Parathyroid adenoma (tissue), 2 donors: Measurements from ENCODE around the gene POLR3GL.

Experiments used
- H2AFZ ChIP-seq: fragments of 300-600 bp; sonication (generic); one replicate; pipeline ENCODE4 v1.7.0; 2017; ENCODE audit warnings: antibody characterized with exemption, mild to moderate bottlenecking
- H3K27ac ChIP-seq: fragments of 300-600 bp; sonication (generic); one replicate; pipeline ENCODE4 v1.7.0; 2017
- H3K27me3 ChIP-seq: fragments of 300-600 bp; sonication (generic); one replicate; pipeline ENCODE4 v1.7.0; 2017; ENCODE audit warnings: low read length; ENCODE audit not compliant: control insufficient read depth, insufficient read depth
- H3K36me3 ChIP-seq: fragments of 300-600 bp; sonication (generic); one replicate; pipeline ENCODE4 v1.7.0; 2017; ENCODE audit warnings: low read length; ENCODE audit not compliant: control insufficient read depth, insufficient read depth
- H3K4me1 ChIP-seq: fragments of 300-600 bp; sonication (generic); one replicate; pipeline ENCODE4 v1.7.0; 2017; ENCODE audit warnings: control low read depth
- H3K4me2 ChIP-seq: fragments of 300-600 bp; sonication (generic); one replicate; pipeline ENCODE4 v1.7.0; 2017; ENCODE audit warnings: low read length
- H3K4me3 ChIP-seq: fragments of 300-600 bp; sonication (generic); one replicate; pipeline ENCODE4 v1.7.0; 2017; ENCODE audit warnings: low read depth, low read length
- H3K79me2 ChIP-seq: fragments of 300-600 bp; sonication (generic); one replicate; pipeline ENCODE4 v1.7.0; 2017; ENCODE audit warnings: control low read depth
- H3K9ac ChIP-seq: fragments of 300-600 bp; sonication (generic); one replicate; pipeline ENCODE4 v1.7.0; 2017; ENCODE audit warnings: mild to moderate bottlenecking
- H3K9me3 ChIP-seq: fragments of 300-600 bp; sonication (generic); one replicate; pipeline ENCODE4 v1.7.0; 2017; ENCODE audit warnings: low read length; ENCODE audit not compliant: control insufficient read depth
- CTCF ChIP-seq: fragments of 300-600 bp; sonication (generic); IDR thresholded peaks from one replicate; pipeline ENCODE4 v1.7.0; 2017; ENCODE audit warnings: antibody characterized with exemption, mild to moderate bottlenecking
- donor health status: primary hyperparathyroidism.

POLR3GL gene

GRCh38 chr1:145988773-145989172, 24.3 kb downstream of the POLR3GL start:
- Histone ChIP-seq H3K9ac (no peak overlapping the region), H3K27ac (peak overlapping the region; percentile 100), H3K4me2 (no peak overlapping the region), H3K4me1 (peaks cover 31% of the 10 kb centered on the region), H3K4me3 (no peak overlapping the region), H3K36me3 (peaks cover 20% of the 10 kb centered on the region), H2AFZ (no peak overlapping the region), H3K79me2 (peaks cover 3% of the 10 kb centered on the region), H3K9me3 (no peaks in the 10 kb centered on the region), H3K27me3 (no peaks in the 10 kb centered on the region)
- no peak for TF ChIP-seq CTCF

- H3K27ac ChIP-seq = peak overlapping the region; percentile 100
- H3K36me3 ChIP-seq = peaks cover 35% of the 10 kb centered on the region
- peaks cover 18% of the 10 kb centered on the region for H3K4me1 ChIP-seq
- no peak overlapping the region for H2AFZ ChIP-seq
- no peak for TF ChIP-seq CTCF
- no peak overlapping the region for H3K9ac ChIP-seq
- peaks cover 5% of the 10 kb centered on the region for H3K9me3 ChIP-seq
- no peaks in the 10 kb centered on the region for H3K27me3 ChIP-seq
- H3K4me3 ChIP-seq = peak overlapping the region; percentile 100
- H3K4me2 ChIP-seq = peak overlapping the region; percentile 72
- peaks cover 19% of the 10 kb centered on the region for H3K79me2 ChIP-seq
Observed at GRCh38 chr1:145990249-145990855, 25.9 kb downstream of the POLR3GL start.

GRCh38 chr1:145991735-145992412, 27.4 kb downstream of the POLR3GL start:
- Histone ChIP-seq H3K27ac (peak overlapping the region; percentile 100), H3K9ac (peak overlapping the region; percentile 99), H3K79me2 (peaks cover 28% of the 10 kb centered on the region), H2AFZ (no peak overlapping the region), H3K36me3 (peaks cover 45% of the 10 kb centered on the region), H3K4me1 (peaks cover 9% of the 10 kb centered on the region), H3K27me3 (no peaks in the 10 kb centered on the region), H3K4me2 (peak overlapping the region; percentile 72), H3K9me3 (peaks cover 9% of the 10 kb centered on the region), H3K4me3 (peak overlapping the region; percentile 100)
- no peak for TF ChIP-seq CTCF

- Histone ChIP-seq H3K79me2 (peaks cover 34% of the 10 kb centered on the region), H3K27ac (peak overlapping the region; percentile 100), H2AFZ (no peak overlapping the region), H3K27me3 (no peaks in the 10 kb centered on the region), H3K9me3 (peaks cover 9% of the 10 kb centered on the region), H3K36me3 (peaks cover 45% of the 10 kb centered on the region), H3K4me2 (peak overlapping the region; percentile 72), H3K9ac (peak overlapping the region; percentile 99), H3K4me1 (peaks cover 8% of the 10 kb centered on the region), H3K4me3 (peak overlapping the region; percentile 100)
- TF ChIP-seq CTCF = no peak
Observed at GRCh38 chr1:145992502-145992936, 28.0 kb downstream of the POLR3GL start.
